H1 (cell line): ENCODE measurements around the gene GRID1. TPM values are rescaled to one million over a fixed set of nuclear protein-coding genes. Genes with fewer than 3 reads are reported as not detected.

Source experiments
- BRCA1 ChIP-seq: IDR thresholded peaks from 2 replicates; pipeline ENCODE4 v1.6.1; 2012; ENCODE audit warnings: low read depth, low read length, improper control_type of control experiment
- CHD7 ChIP-seq: fragments of 300-600 bp; sonication (generic); IDR thresholded peaks from 2 replicates; pipeline ENCODE4 v1.7.1; 2012; ENCODE audit warnings: low read length, moderate library complexity, mild to moderate bottlenecking, inconsistent platforms; ENCODE audit not compliant: insufficient replicate concordance
- CTBP2 ChIP-seq: IDR thresholded peaks from 2 replicates; pipeline ENCODE4 v1.7.0; 2011; ENCODE audit warnings: borderline replicate concordance, mild to moderate bottlenecking, moderate library complexity, mixed read lengths, low read length; ENCODE audit not compliant: insufficient read depth, insufficient read length
- GTF2F1 ChIP-seq: IDR thresholded peaks from 2 replicates; pipeline ENCODE4 v1.6.1; 2012; ENCODE audit warnings: low read depth, low read length, improper control_type of control experiment, borderline replicate concordance
- JUND ChIP-seq: IDR thresholded peaks from 2 replicates; pipeline ENCODE4 v1.6.1; 2011; ENCODE audit warnings: mild to moderate bottlenecking, improper control_type of control experiment, low read length
- MAX ChIP-seq: IDR thresholded peaks from 2 replicates; pipeline ENCODE4 v1.6.1; 2012; ENCODE audit warnings: inconsistent platforms
- SIRT6 ChIP-seq: IDR thresholded peaks from one replicate; pipeline ENCODE4 v1.7.1; 2012; ENCODE audit warnings: low read length, inconsistent platforms
- SP4 ChIP-seq: IDR thresholded peaks from 2 replicates; pipeline ENCODE4 v1.6.1; 2012; ENCODE audit warnings: low read length, inconsistent platforms
- polyA plus RNA-seq, 7 experiments: library from polyadenylated mRNA; depleted of rRNA in 3 of 7; stranded (reverse) in 5 of 7; unstranded in 2 of 7; fragments of >200 nt in 5 of 7; fragments of 200-250 nt in 2 of 7; gene quantifications; 1 replicate in 5 of 7; 2 replicates in 1 of 7; 4 replicates in 1 of 7; pipeline versions ENCODE4 v1.2.1 to v1.2.3, GENCODE V29; 2011 to 2013; ENCODE audit warnings: missing spikeins in 2 of 7, mixed read lengths in 2 of 7
- total RNA-seq: library from RNA; stranded (reverse); fragmentation: NEBNext Ultra II Directional; extraction: Animal tissue kit (Norgen Biotek cat#: 25700); gene quantifications from 2 replicates; pipeline ENCODE4 v1.2.1, GENCODE V29; 2021

Gene GRID1
- total and polyA plus RNA-seq, 2 of the 8 experiments (the other 6 are each of a cell fraction or from before 2014, with no cell fraction given): 0.22 to 0.30 TPM

- TF ChIP-seq CHD7 (no peak), MAX (no peak), SP4 (no peak), GTF2F1 (no peak), BRCA1 (no peak), JUND (no peak), CTBP2 (no peak), SIRT6 (no peak)
These were observed 294.2 kb downstream of the GRID1 start (continued) for GRCh38 chr10:86072413-86072812.
